ENCODE results near the gene ENPP1. TPM values are rescaled to one million over a fixed set of nuclear protein-coding genes. Genes with fewer than 3 reads are reported as not detected.

Gene ENPP1
- polyA plus RNA-seq, 3 donors, result not detected

GRCh38 chr6:131775886-131776285 lies 31.9 kb upstream of the ENPP1 start:
- Histone ChIP-seq H3K27ac (ENCODE audit: low read depth in 1 of 2, low read length in 2 of 2) (no peak overlapping the region), H3K27me3 (ENCODE audit: control insufficient read depth in 2 of 2, insufficient read depth in 2 of 2, low read length in 2 of 2) (no peaks in the 10 kb centered on the region), H3K79me2 (ENCODE audit: insufficient read depth, low read length) (no peaks in the 10 kb centered on the region), H3K36me3 (replicated peaks in 1 of 2; ENCODE audit: control insufficient read depth in 1 of 2, insufficient read depth in 2 of 2, low read length in 2 of 2) (no peaks in the 10 kb centered on the region), H3K4me3 (replicated peaks in 1 of 3; ENCODE audit: low read depth in 2 of 3, low read length in 3 of 3) (no peak overlapping the region), H3K9me3 (replicated peaks in 1 of 2; ENCODE audit: control insufficient read depth in 1 of 2, insufficient read depth in 1 of 2, low read length in 2 of 2) (no peaks in the 10 kb centered on the region), H3K4me2 (replicated peaks; ENCODE audit: extremely low read depth, low read length, poor library complexity, severe bottlenecking) (no peak overlapping the region), H3K4me1 (ENCODE audit: control insufficient read depth in 1 of 2, insufficient read depth in 2 of 2, low read length in 2 of 2) (no peaks in the 10 kb centered on the region), H2AFZ (ENCODE audit: insufficient read depth, low read depth, low read length, poor library complexity, severe bottlenecking) (no peak overlapping the region), H4K20me1 (ENCODE audit: insufficient read depth, low read length) (no peaks in the 10 kb centered on the region), H3K9ac (ENCODE audit: insufficient read depth, low read length, poor library complexity, severe bottlenecking) (no peak overlapping the region)
- peaks cover 0 to 7% (median 2%) of the 10 kb centered on the region in 7 donors for H3K9me3 Mint-ChIP-seq
- no peak for TF ChIP-seq CTCF (IDR thresholded peaks at IDR 0.05)
- peaks cover 3 to 11% (median 3%) of the 10 kb centered on the region in 3 donors for H3K27me3 Mint-ChIP-seq (ENCODE audit: low read depth in 3 of 3)
- H3K36me3 Mint-ChIP-seq, result no peaks in the 10 kb centered on the region
- DNase-seq, result no peak
- H3K27ac Mint-ChIP-seq, result no peak overlapping the region
- intact Hi-C loops (cut with micrococcal nuclease), result no loop called here
- WGBS (ENCODE audit: insufficient coverage), result 87% methylated on average over 2 of the region's 3 CpGs
- no peak overlapping the region for H3K4me3 Mint-ChIP-seq
- H3K4me1 Mint-ChIP-seq, result no peaks in the 10 kb centered on the region

- Mint-ChIP-seq H3K27ac (no peak overlapping the region), H3K4me3 (no peak overlapping the region), H3K36me3 (no peaks in the 10 kb centered on the region), H3K9me3 (peaks cover 0 to 9% (median 2%) of the 10 kb centered on the region in 7 donors), H3K4me1 (no peaks in the 10 kb centered on the region), H3K27me3 (ENCODE audit: low read depth in 3 of 3) (peaks cover 3 to 12% (median 3%) of the 10 kb centered on the region in 3 donors)
- Histone ChIP-seq H3K36me3 (replicated peaks in 1 of 2; ENCODE audit: control insufficient read depth in 1 of 2, insufficient read depth in 2 of 2, low read length in 2 of 2) (no peaks in the 10 kb centered on the region), H3K9me3 (replicated peaks in 1 of 2; ENCODE audit: control insufficient read depth in 1 of 2, insufficient read depth in 1 of 2, low read length in 2 of 2) (no peaks in the 10 kb centered on the region), H3K27me3 (ENCODE audit: control insufficient read depth in 2 of 2, insufficient read depth in 2 of 2, low read length in 2 of 2) (no peaks in the 10 kb centered on the region), H4K20me1 (ENCODE audit: insufficient read depth, low read length) (no peaks in the 10 kb centered on the region), H3K9ac (ENCODE audit: insufficient read depth, low read length, poor library complexity, severe bottlenecking) (no peak overlapping the region), H3K4me3 (replicated peaks in 1 of 3; ENCODE audit: low read depth in 2 of 3, low read length in 3 of 3) (no peak overlapping the region), H3K27ac (ENCODE audit: low read depth in 1 of 2, low read length in 2 of 2) (no peak overlapping the region), H2AFZ (ENCODE audit: insufficient read depth, low read depth, low read length, poor library complexity, severe bottlenecking) (no peak overlapping the region), H3K4me2 (replicated peaks; ENCODE audit: extremely low read depth, low read length, poor library complexity, severe bottlenecking) (no peak overlapping the region), H3K4me1 (ENCODE audit: control insufficient read depth in 1 of 2, insufficient read depth in 2 of 2, low read length in 2 of 2) (no peaks in the 10 kb centered on the region), H3K79me2 (ENCODE audit: insufficient read depth, low read length) (no peaks in the 10 kb centered on the region)
- intact Hi-C loops (cut with micrococcal nuclease), result no loop called here
- no peak for TF ChIP-seq CTCF (IDR thresholded peaks at IDR 0.05)
- DNase-seq, result no peak
- no CpG with 5 or more reads among the region's 2 CpGs for WGBS (ENCODE audit: insufficient coverage)
Measured at GRCh38 chr6:131776985-131777384, 30.8 kb upstream of the ENPP1 start.
